ENCODE results near the gene KRT3.

The KRT3 gene

GRCh38 chr12:52790427-52791270, 5.3 kb downstream of the KRT3 start:
- peaks cover 32% of the 10 kb centered on the region for H3K27me3 Mint-ChIP-seq (ENCODE audit: low read depth)
- H3K27ac Mint-ChIP-seq, result no peak overlapping the region
- no peak overlapping the region for H3K4me3 Mint-ChIP-seq
- no peaks in the 10 kb centered on the region for H3K36me3 Mint-ChIP-seq (ENCODE audit: low read depth)
- peaks cover 2% of the 10 kb centered on the region for H3K4me1 Mint-ChIP-seq (ENCODE audit: low read depth)
- no peaks in the 10 kb centered on the region for H3K9me3 Mint-ChIP-seq

- no peak overlapping the region for H3K27ac Mint-ChIP-seq
- no peak overlapping the region for H3K4me3 Mint-ChIP-seq
- peaks cover 35% of the 10 kb centered on the region for H3K27me3 Mint-ChIP-seq (ENCODE audit: low read depth)
- no peaks in the 10 kb centered on the region for H3K36me3 Mint-ChIP-seq (ENCODE audit: low read depth)
- H3K4me1 Mint-ChIP-seq (ENCODE audit: low read depth), result peaks cover 2% of the 10 kb centered on the region
- H3K9me3 Mint-ChIP-seq, result no peaks in the 10 kb centered on the region
Observed at GRCh38 chr12:52789637-52790426, 6.1 kb downstream of the KRT3 start.

GRCh38 chr12:52788876-52789636, 6.9 kb downstream of the KRT3 start:
- H3K9me3 Mint-ChIP-seq, result no peaks in the 10 kb centered on the region
- no peaks in the 10 kb centered on the region for H3K36me3 Mint-ChIP-seq (ENCODE audit: low read depth)
- H3K27ac Mint-ChIP-seq, result no peak overlapping the region
- peaks cover 2% of the 10 kb centered on the region for H3K4me1 Mint-ChIP-seq (ENCODE audit: low read depth)
- no peak overlapping the region for H3K4me3 Mint-ChIP-seq
- H3K27me3 Mint-ChIP-seq (ENCODE audit: low read depth), result peaks cover 38% of the 10 kb centered on the region

- H3K27me3 Mint-ChIP-seq (ENCODE audit: low read depth), result peaks cover 42% of the 10 kb centered on the region
- H3K9me3 Mint-ChIP-seq, result no peaks in the 10 kb centered on the region
- no peak overlapping the region for H3K4me3 Mint-ChIP-seq
- peaks cover 2% of the 10 kb centered on the region for H3K4me1 Mint-ChIP-seq (ENCODE audit: low read depth)
- H3K27ac Mint-ChIP-seq, result no peak overlapping the region
- no peaks in the 10 kb centered on the region for H3K36me3 Mint-ChIP-seq (ENCODE audit: low read depth)
Observed at GRCh38 chr12:52788192-52788875, 7.6 kb downstream of the KRT3 start.

GRCh38 chr12:52787324-52788191, 8.4 kb downstream of the KRT3 start:
- peaks cover 2% of the 10 kb centered on the region for H3K4me1 Mint-ChIP-seq (ENCODE audit: low read depth)
- H3K27ac Mint-ChIP-seq, result no peak overlapping the region
- H3K4me3 Mint-ChIP-seq, result no peak overlapping the region
- peaks cover 42% of the 10 kb centered on the region for H3K27me3 Mint-ChIP-seq (ENCODE audit: low read depth)
- no peaks in the 10 kb centered on the region for H3K36me3 Mint-ChIP-seq (ENCODE audit: low read depth)
- no peaks in the 10 kb centered on the region for H3K9me3 Mint-ChIP-seq

GRCh38 chr12:52784909-52785308, 11.0 kb downstream of the KRT3 start:
- H3K4me1 Mint-ChIP-seq (ENCODE audit: low read depth), result no peaks in the 10 kb centered on the region
- H3K27ac Mint-ChIP-seq, result no peak overlapping the region
- H3K9me3 Mint-ChIP-seq, result no peaks in the 10 kb centered on the region
- no peaks in the 10 kb centered on the region for H3K36me3 Mint-ChIP-seq (ENCODE audit: low read depth)
- H3K4me3 Mint-ChIP-seq, result no peak overlapping the region
- H3K27me3 Mint-ChIP-seq (ENCODE audit: low read depth), result peaks cover 30% of the 10 kb centered on the region

- Mint-ChIP-seq H3K4me1 (ENCODE audit: low read depth) (no peaks in the 10 kb centered on the region), H3K27ac (no peak overlapping the region), H3K36me3 (ENCODE audit: low read depth) (no peaks in the 10 kb centered on the region), H3K9me3 (no peaks in the 10 kb centered on the region), H3K27me3 (ENCODE audit: low read depth) (peaks cover 22% of the 10 kb centered on the region), H3K4me3 (no peak overlapping the region)
Observed at GRCh38 chr12:52783563-52784316, 12.2 kb downstream of the KRT3 start.

- H3K27me3 Mint-ChIP-seq (ENCODE audit: low read depth), result peaks cover 19% of the 10 kb centered on the region
- no peaks in the 10 kb centered on the region for H3K4me1 Mint-ChIP-seq (ENCODE audit: low read depth)
- H3K27ac Mint-ChIP-seq, result no peak overlapping the region
- no peaks in the 10 kb centered on the region for H3K9me3 Mint-ChIP-seq
- no peaks in the 10 kb centered on the region for H3K36me3 Mint-ChIP-seq (ENCODE audit: low read depth)
- no peak overlapping the region for H3K4me3 Mint-ChIP-seq
Observed at GRCh38 chr12:52782502-52782901, 13.4 kb downstream of the KRT3 start.

GRCh38 chr12:52781399-52782082, 14.4 kb downstream of the KRT3 start:
- Mint-ChIP-seq H3K4me3 (no peak overlapping the region), H3K36me3 (ENCODE audit: low read depth) (no peaks in the 10 kb centered on the region), H3K9me3 (no peaks in the 10 kb centered on the region), H3K27ac (no peak overlapping the region), H3K4me1 (ENCODE audit: low read depth) (no peaks in the 10 kb centered on the region), H3K27me3 (ENCODE audit: low read depth) (peaks cover 19% of the 10 kb centered on the region)

- Mint-ChIP-seq H3K27ac (no peak overlapping the region), H3K9me3 (no peaks in the 10 kb centered on the region), H3K4me3 (no peak overlapping the region), H3K4me1 (ENCODE audit: low read depth) (no peaks in the 10 kb centered on the region), H3K27me3 (ENCODE audit: low read depth) (peaks cover 23% of the 10 kb centered on the region), H3K36me3 (ENCODE audit: low read depth) (no peaks in the 10 kb centered on the region)
Observed at GRCh38 chr12:52779914-52780313, 16.0 kb downstream of the KRT3 start.

- Mint-ChIP-seq H3K36me3 (ENCODE audit: low read depth) (no peaks in the 10 kb centered on the region), H3K9me3 (no peaks in the 10 kb centered on the region), H3K4me1 (ENCODE audit: low read depth) (no peaks in the 10 kb centered on the region), H3K27me3 (ENCODE audit: low read depth) (peaks cover 17% of the 10 kb centered on the region), H3K27ac (no peak overlapping the region), H3K4me3 (no peak overlapping the region)
Observed at GRCh38 chr12:52778833-52779232, 17.1 kb downstream of the KRT3 start.

GRCh38 chr12:52777566-52777965, 18.4 kb downstream of the KRT3 start:
- Mint-ChIP-seq H3K4me3 (no peak overlapping the region), H3K4me1 (ENCODE audit: low read depth) (no peaks in the 10 kb centered on the region), H3K27me3 (ENCODE audit: low read depth) (peaks cover 12% of the 10 kb centered on the region), H3K36me3 (ENCODE audit: low read depth) (no peaks in the 10 kb centered on the region), H3K27ac (no peak overlapping the region), H3K9me3 (no peaks in the 10 kb centered on the region)
